Activated T-helper 1 cell treated with anti-CD3 and anti-CD28 coated beads, Interleukin-2, amount 50 U/mL, for 16 hours (primary cell): ENCODE data around the gene TENM3.

ENCODE experiments used
- DNase-seq, 2 donors: peaks; one replicate each; pipeline ENCODE4 v3.0.0-alpha.2; 2020; ENCODE audit warnings: low read depth in 1 of 2, low spot score in 1 of 2

TENM3 gene

GRCh38 chr4:182655340-182655739, 412.1 kb downstream of the TENM3 start:
- no peak for DNase-seq

- DNase-seq = no peak
These were observed 419.3 kb downstream of the TENM3 start for GRCh38 chr4:182662551-182662950.

- no peak for DNase-seq
These were observed 428.0 kb downstream of the TENM3 start for GRCh38 chr4:182671231-182671630.

- no peak for DNase-seq
These were observed 428.5 kb downstream of the TENM3 start for GRCh38 chr4:182671749-182672148.

- no peak for DNase-seq
These were observed 435.4 kb downstream of the TENM3 start for GRCh38 chr4:182678590-182678989.

- no peak for DNase-seq
These were observed 436.3 kb downstream of the TENM3 start for GRCh38 chr4:182679533-182679932.

GRCh38 chr4:182680234-182680653, 437.0 kb downstream of the TENM3 start:
- DNase-seq = no peak

- no peak for DNase-seq
These were observed 440.5 kb downstream of the TENM3 start for GRCh38 chr4:182683661-182684060.

- DNase-seq = no peak
These were observed 441.6 kb downstream of the TENM3 start for GRCh38 chr4:182684796-182685195.

- DNase-seq = no peak
These were observed 444.9 kb downstream of the TENM3 start for GRCh38 chr4:182688081-182688480.

GRCh38 chr4:182694551-182694950, 451.3 kb downstream of the TENM3 start:
- no peak for DNase-seq

- DNase-seq = no peak
These were observed 451.8 kb downstream of the TENM3 start for GRCh38 chr4:182695009-182695408.

GRCh38 chr4:182695842-182696241, 452.6 kb downstream of the TENM3 start:
- DNase-seq = no peak

GRCh38 chr4:182697094-182697493, 453.9 kb downstream of the TENM3 start:
- DNase-seq = no peak

GRCh38 chr4:182698212-182698611, 455.0 kb downstream of the TENM3 start:
- no peak for DNase-seq

- DNase-seq = no peak
These were observed 456.0 kb downstream of the TENM3 start for GRCh38 chr4:182699201-182699600.

GRCh38 chr4:182699795-182700194, 456.6 kb downstream of the TENM3 start:
- DNase-seq = no peak

- DNase-seq = no peak
These were observed 457.4 kb downstream of the TENM3 start for GRCh38 chr4:182700362-182701160.

GRCh38 chr4:182704077-182704476, 460.9 kb downstream of the TENM3 start:
- no peak for DNase-seq

GRCh38 chr4:182704948-182705347, 461.7 kb downstream of the TENM3 start:
- no peak for DNase-seq

GRCh38 chr4:182705389-182705788, 462.2 kb downstream of the TENM3 start:
- no peak for DNase-seq

GRCh38 chr4:182711211-182711610, 468.0 kb downstream of the TENM3 start:
- no peak for DNase-seq

- no peak for DNase-seq
These were observed 472.3 kb downstream of the TENM3 start for GRCh38 chr4:182715548-182715947.
